Body of pancreas (tissue), 4 donors: ENCODE data around the gene ALS2CL.

Source experiments
- POLR2A ChIP-seq, 3 donors: fragments of 450-650 bp; IDR thresholded peaks; one replicate each; pipeline ENCODE4 v1.6.1; 2016; ENCODE audit warnings: antibody characterized with exemption in 3 of 3, mild to moderate bottlenecking in 2 of 3
- TF ChIP-seq, protein P1 (sequence below), 7 experiments: fragments of 450-650 bp in 4 of 7; fragments of 200-600 bp in 3 of 7; sonication (generic) in 3 of 7; IDR thresholded peaks; one replicate each; pipeline ENCODE4 v1.5.1; 2016 to 2019; ENCODE audit warnings: antibody characterized with exemption in 7 of 7

- TF ChIP-seq POLR2A (IDR thresholded peaks at IDR 0.05) = no peak
- TF ChIP-seq, protein P1, sequence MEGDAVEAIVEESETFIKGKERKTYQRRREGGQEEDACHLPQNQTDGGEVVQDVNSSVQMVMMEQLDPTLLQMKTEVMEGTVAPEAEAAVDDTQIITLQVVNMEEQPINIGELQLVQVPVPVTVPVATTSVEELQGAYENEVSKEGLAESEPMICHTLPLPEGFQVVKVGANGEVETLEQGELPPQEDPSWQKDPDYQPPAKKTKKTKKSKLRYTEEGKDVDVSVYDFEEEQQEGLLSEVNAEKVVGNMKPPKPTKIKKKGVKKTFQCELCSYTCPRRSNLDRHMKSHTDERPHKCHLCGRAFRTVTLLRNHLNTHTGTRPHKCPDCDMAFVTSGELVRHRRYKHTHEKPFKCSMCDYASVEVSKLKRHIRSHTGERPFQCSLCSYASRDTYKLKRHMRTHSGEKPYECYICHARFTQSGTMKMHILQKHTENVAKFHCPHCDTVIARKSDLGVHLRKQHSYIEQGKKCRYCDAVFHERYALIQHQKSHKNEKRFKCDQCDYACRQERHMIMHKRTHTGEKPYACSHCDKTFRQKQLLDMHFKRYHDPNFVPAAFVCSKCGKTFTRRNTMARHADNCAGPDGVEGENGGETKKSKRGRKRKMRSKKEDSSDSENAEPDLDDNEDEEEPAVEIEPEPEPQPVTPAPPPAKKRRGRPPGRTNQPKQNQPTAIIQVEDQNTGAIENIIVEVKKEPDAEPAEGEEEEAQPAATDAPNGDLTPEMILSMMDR (IDR thresholded peaks at IDR 0.05) = no peak
Measured at GRCh38 chr3:46713898-46714552, 20.5 kb upstream of the ALS2CL start.
